PC-9 (cell line): Measurements from ENCODE around the gene DOCK2.

Experiments
- EZH2 ChIP-seq: fragments of 200-600 bp; sonication (generic); IDR thresholded peaks from 2 replicates; pipeline ENCODE4 v1.8.0; 2017; ENCODE audit warnings: antibody characterized with exemption, low read depth
- TF ChIP-seq, protein P1 (sequence below): fragments of 200-600 bp; sonication (generic); conservative IDR thresholded peaks from 2 replicates; pipeline ENCODE4 v1.6.1; 2017; ENCODE audit warnings: mixed run types, antibody characterized with exemption, mild to moderate bottlenecking, moderate library complexity

GRCh38 chr5:169804861-169805260 lies 167.8 kb downstream of the DOCK2 start:
- TF ChIP-seq, protein P1, sequence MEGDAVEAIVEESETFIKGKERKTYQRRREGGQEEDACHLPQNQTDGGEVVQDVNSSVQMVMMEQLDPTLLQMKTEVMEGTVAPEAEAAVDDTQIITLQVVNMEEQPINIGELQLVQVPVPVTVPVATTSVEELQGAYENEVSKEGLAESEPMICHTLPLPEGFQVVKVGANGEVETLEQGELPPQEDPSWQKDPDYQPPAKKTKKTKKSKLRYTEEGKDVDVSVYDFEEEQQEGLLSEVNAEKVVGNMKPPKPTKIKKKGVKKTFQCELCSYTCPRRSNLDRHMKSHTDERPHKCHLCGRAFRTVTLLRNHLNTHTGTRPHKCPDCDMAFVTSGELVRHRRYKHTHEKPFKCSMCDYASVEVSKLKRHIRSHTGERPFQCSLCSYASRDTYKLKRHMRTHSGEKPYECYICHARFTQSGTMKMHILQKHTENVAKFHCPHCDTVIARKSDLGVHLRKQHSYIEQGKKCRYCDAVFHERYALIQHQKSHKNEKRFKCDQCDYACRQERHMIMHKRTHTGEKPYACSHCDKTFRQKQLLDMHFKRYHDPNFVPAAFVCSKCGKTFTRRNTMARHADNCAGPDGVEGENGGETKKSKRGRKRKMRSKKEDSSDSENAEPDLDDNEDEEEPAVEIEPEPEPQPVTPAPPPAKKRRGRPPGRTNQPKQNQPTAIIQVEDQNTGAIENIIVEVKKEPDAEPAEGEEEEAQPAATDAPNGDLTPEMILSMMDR = no peak
- TF ChIP-seq EZH2 = no peak
